ENCODE measurements around the gene NUB1.

Gene NUB1

GRCh38 chr7:151379534-151380198 lies 38.1 kb downstream of the NUB1 start:
- DNase-seq: no peak

GRCh38 chr7:151380199-151381097 lies 38.8 kb downstream of the NUB1 start:
- DNase-seq: no peak

GRCh38 chr7:151381098-151381347 lies 39.4 kb downstream of the NUB1 start:
- DNase-seq: no peak

GRCh38 chr7:151381348-151382078 lies 39.9 kb downstream of the NUB1 start:
- no peak for DNase-seq

GRCh38 chr7:151382079-151382885 lies 40.7 kb downstream of the NUB1 start:
- no peak for DNase-seq

GRCh38 chr7:151383638-151384351 lies 42.2 kb downstream of the NUB1 start:
- no peak for DNase-seq

- DNase-seq: no peak
Observed at GRCh38 chr7:151384352-151384697, 42.7 kb downstream of the NUB1 start.

GRCh38 chr7:151384776-151385625 lies 43.4 kb downstream of the NUB1 start:
- DNase-seq: no peak

GRCh38 chr7:151385626-151386300 lies 44.2 kb downstream of the NUB1 start:
- DNase-seq: no peak

GRCh38 chr7:151386301-151387160 lies 44.9 kb downstream of the NUB1 start:
- no peak for DNase-seq

GRCh38 chr7:151387161-151388006 lies 45.8 kb downstream of the NUB1 start:
- DNase-seq: no peak

- no peak for DNase-seq
Observed at GRCh38 chr7:151388007-151388297, 46.3 kb downstream of the NUB1 start.

- DNase-seq: no peak
Observed at GRCh38 chr7:151388430-151388829, 46.8 kb downstream of the NUB1 start.

- DNase-seq: no peak
Observed at GRCh38 chr7:151389096-151389767, 47.6 kb downstream of the NUB1 start.

- no peak for DNase-seq
Observed at GRCh38 chr7:151389768-151390597, 48.4 kb downstream of the NUB1 start.

GRCh38 chr7:151390598-151391357 lies 49.2 kb downstream of the NUB1 start:
- no peak for DNase-seq

- no peak for DNase-seq
Observed at GRCh38 chr7:151391358-151391730, 49.7 kb downstream of the NUB1 start.

All from NCI-H446 treated with DMSO at 0.1 percent for 48 hours (cell line).